IMR-90 (cell line): ENCODE data around the gene XYLB. TPM values are rescaled to one million over a fixed set of nuclear protein-coding genes. Genes with fewer than 3 reads are reported as not detected.

Source experiments
- ATAC-seq: fragments of 200-7000 bp; cut with Tn5 transposase; 2 replicates; pipeline ENCODE4 v1.9.1; 2020; ENCODE audit warnings: low read depth, mild to moderate bottlenecking, moderate library complexity
- BruUV-seq: library from RNA; stranded (reverse); fragments of 400-500 nt; replicated peaks from 2 replicates; lab custom pipeline; 2021; lab: Mats Ljungman, UMichigan
- CTCF ChIA-PET: fragments of 300-600 bp; formaldehyde crosslinking; extraction: SDS; loops from one replicate; lab custom pipeline; 2021; ENCODE audit warnings: antibody characterized with exemption; lab: Yijun Ruan, JAX
- POLR2A ChIA-PET: fragments of 300-600 bp; sonication (Branson Sonifier 250); formaldehyde crosslinking; loops from one replicate; lab custom pipeline; 2022; ENCODE audit warnings: antibody characterized with exemption; ENCODE audit not compliant: unreplicated experiment; lab: Charles Lee
- DNase-seq: peaks from one replicate; pipeline ENCODE4 v3.0.0; 2013
- H2AFZ ChIP-seq: replicated peaks from 2 replicates; pipeline ENCODE3; 2013; ENCODE audit warnings: low read length, mild to moderate bottlenecking; ENCODE audit not compliant: poor library complexity
- H2AK5ac ChIP-seq: 2 replicates; pipeline ENCODE4 v1.6.1; 2013; ENCODE audit warnings: low read depth, low read length, inconsistent platforms
- H2AK9ac ChIP-seq: replicated peaks from 2 replicates; pipeline ENCODE3; 2013; ENCODE audit warnings: mild to moderate bottlenecking, low read depth, low read length, moderate library complexity; ENCODE audit not compliant: poor library complexity
- H2BK120ac ChIP-seq: 2 replicates; pipeline ENCODE4 v1.6.1; 2013; ENCODE audit warnings: low read depth, low read length, inconsistent platforms
- H2BK15ac ChIP-seq: 3 replicates; pipeline ENCODE4 v1.6.1; 2013; ENCODE audit warnings: low read depth, low read length, inconsistent platforms
- H2BK20ac ChIP-seq: 2 replicates; pipeline ENCODE4 v1.6.1; 2013; ENCODE audit warnings: low read depth, mild to moderate bottlenecking, inconsistent platforms, low read length, moderate library complexity
- H2BK5ac ChIP-seq: 2 replicates; pipeline ENCODE4 v1.6.1; 2013; ENCODE audit warnings: mild to moderate bottlenecking, low read depth, low read length, inconsistent platforms; ENCODE audit not compliant: poor library complexity, severe bottlenecking
- H3K14ac ChIP-seq: replicated peaks from 2 replicates; pipeline ENCODE4 v1.6.1; 2013; ENCODE audit warnings: low read depth, low read length, inconsistent platforms
- H3K18ac ChIP-seq: 2 replicates; pipeline ENCODE4 v1.6.1; 2013; ENCODE audit warnings: low read depth, low read length, control low read depth
- H3K23ac ChIP-seq: 2 replicates; pipeline ENCODE4 v1.6.1; 2013; ENCODE audit warnings: low read depth, low read length, inconsistent platforms
- H3K27ac ChIP-seq: 2 replicates; pipeline ENCODE4 v1.5.1; 2013; ENCODE audit warnings: mild to moderate bottlenecking, control low read depth, low read length; ENCODE audit not compliant: insufficient read depth
- H3K27me3 ChIP-seq: 2 replicates; pipeline ENCODE4 v1.6.1; 2013; ENCODE audit warnings: low read length; ENCODE audit not compliant: control insufficient read depth, insufficient read depth
- H3K36me3 ChIP-seq: 2 replicates; pipeline ENCODE4 v1.6.1; 2013; ENCODE audit warnings: low read length, mixed read lengths; ENCODE audit not compliant: control insufficient read depth, insufficient read depth
- H3K4ac ChIP-seq: 2 replicates; pipeline ENCODE4 v1.6.1; 2013; ENCODE audit warnings: low read depth, low read length, inconsistent platforms
- H3K4me1 ChIP-seq: 2 replicates; pipeline ENCODE4 v1.6.1; 2013; ENCODE audit warnings: low read length, mixed read lengths; ENCODE audit not compliant: control insufficient read depth, insufficient read depth
- H3K4me2 ChIP-seq: 2 replicates; pipeline ENCODE4 v1.6.1; 2013; ENCODE audit warnings: low read depth, mild to moderate bottlenecking, control low read depth, low read length, moderate library complexity
- H3K4me3 ChIP-seq: 2 replicates; pipeline ENCODE4 v1.5.1; 2013; ENCODE audit warnings: low read depth, mild to moderate bottlenecking, control low read depth, low read length, moderate library complexity; ENCODE audit not compliant: insufficient read depth
- H3K56ac ChIP-seq: 2 replicates; pipeline ENCODE4 v1.6.1; 2013; ENCODE audit warnings: low read length, inconsistent platforms; ENCODE audit not compliant: insufficient read depth; ENCODE audit errors: extremely low read depth
- H3K79me1 ChIP-seq, 2 experiments: 2 replicates each; pipeline ENCODE4 v1.6.1; 2013; ENCODE audit warnings: low read length in 2 of 2, inconsistent platforms in 1 of 2, low read depth in 1 of 2
- H3K9ac ChIP-seq: 2 replicates; pipeline ENCODE4 v1.6.1; 2013; ENCODE audit warnings: low read depth, low read length, control low read depth
- H3K9me1 ChIP-seq: 2 replicates; pipeline ENCODE4 v1.6.1; 2013; ENCODE audit warnings: low read length, inconsistent platforms; ENCODE audit not compliant: insufficient read depth
- H3K9me3 ChIP-seq: 2 replicates; pipeline ENCODE4 v1.6.1; 2013; ENCODE audit warnings: low read length; ENCODE audit not compliant: control insufficient read depth, insufficient read depth
- H4K20me1 ChIP-seq: 2 replicates; pipeline ENCODE4 v1.6.1; 2013; ENCODE audit warnings: low read length, inconsistent platforms; ENCODE audit not compliant: insufficient read depth
- H4K5ac ChIP-seq: 2 replicates; pipeline ENCODE4 v1.6.1; 2013; ENCODE audit warnings: mild to moderate bottlenecking, low read depth, low read length, control low read depth
- H4K8ac ChIP-seq, 2 experiments: 2 replicates each; pipeline ENCODE4 v1.6.1; 2013; ENCODE audit warnings: low read depth in 2 of 2, low read length in 2 of 2, control low read depth in 1 of 2, inconsistent platforms in 1 of 2
- H4K91ac ChIP-seq: 2 replicates; pipeline ENCODE4 v1.6.1; 2013; ENCODE audit warnings: low read depth, low read length, inconsistent platforms; ENCODE audit not compliant: insufficient read depth
- CEBPB ChIP-seq: IDR thresholded peaks from 2 replicates; pipeline ENCODE4 v1.6.1; 2012; ENCODE audit warnings: low read depth, low read length, improper control_type of control experiment
- CTCF ChIP-seq: conservative IDR thresholded peaks from 2 replicates; pipeline ENCODE4 v1.5.1; 2012; ENCODE audit warnings: mild to moderate bottlenecking, low read depth, low read length, improper control_type of control experiment
- ELK1 ChIP-seq: fragments of 150-350 bp; IDR thresholded peaks from 2 replicates; pipeline ENCODE4 v1.6.1; 2016; ENCODE audit warnings: low read depth, mild to moderate bottlenecking, low read length, moderate library complexity, borderline replicate concordance
- FOS ChIP-seq: fragments of 150-350 bp; IDR thresholded peaks from 2 replicates; pipeline ENCODE4 v1.6.1; 2016; ENCODE audit warnings: low read depth, low read length
- MAFK ChIP-seq: IDR thresholded peaks from 2 replicates; pipeline ENCODE4 v1.6.1; 2012; ENCODE audit warnings: low read depth, low read length, improper control_type of control experiment
- MAZ ChIP-seq: IDR thresholded peaks from 2 replicates; pipeline ENCODE4 v1.6.1; 2012; ENCODE audit warnings: low read depth, mild to moderate bottlenecking, low read length, improper control_type of control experiment, moderate library complexity, borderline replicate concordance
- MXI1 ChIP-seq: IDR thresholded peaks from 2 replicates; pipeline ENCODE4 v1.6.1; 2012; ENCODE audit warnings: low read depth, mild to moderate bottlenecking, low read length, moderate library complexity, borderline replicate concordance
- NFE2L2 ChIP-seq: fragments of 150-350 bp; IDR thresholded peaks from 2 replicates; pipeline ENCODE4 v1.6.1; 2016; ENCODE audit warnings: low read depth, mild to moderate bottlenecking, low read length
- POLR2A ChIP-seq: IDR thresholded peaks from 2 replicates; pipeline ENCODE4 v1.6.1; 2012; ENCODE audit warnings: mild to moderate bottlenecking, low read depth, low read length
- RAD21 ChIP-seq: IDR thresholded peaks from 2 replicates; pipeline ENCODE4 v1.6.1; 2012; ENCODE audit warnings: low read length, improper control_type of control experiment
- RFX5 ChIP-seq: IDR thresholded peaks from 2 replicates; pipeline ENCODE4 v1.8.0; 2012; ENCODE audit warnings: low read depth, mild to moderate bottlenecking, low read length, moderate library complexity
- SMC3 ChIP-seq: fragments of 150-350 bp; IDR thresholded peaks from 2 replicates; pipeline ENCODE4 v1.6.1; 2016; ENCODE audit warnings: low read depth, mild to moderate bottlenecking, antibody characterized with exemption, low read length, moderate library complexity
- USF2 ChIP-seq: fragments of 150-350 bp; IDR thresholded peaks from 2 replicates; pipeline ENCODE4 v1.6.1; 2017; ENCODE audit warnings: mild to moderate bottlenecking, antibody characterized with exemption, low read length, low read depth
- WGBS, 2 experiments: methylation state at CpG; one replicate each; pipeline versions ENCODE4 v1.1.5 to v1.1.7; 2013; ENCODE audit warnings: missing lambda C conversion rate in 2 of 2; ENCODE audit not compliant: insufficient read length in 1 of 2; ENCODE audit errors: extremely low coverage in 2 of 2; 5-methylcytosine and 5-hydroxymethylcytosine counted together
- dilution Hi-C: fragments of 300-500 bp; cut with HindIII; formaldehyde crosslinking; loops from one replicate; pipeline ENCODE4 v1.14.3; 2018; ENCODE audit warnings: low sequenced_read_pairs; ENCODE audit not compliant: unreplicated experiment
- in situ Hi-C: fragments of 300-500 bp; cut with MboI; formaldehyde crosslinking; loops from 3 replicates; pipeline ENCODE4 v1.14.3; 2019; ENCODE audit warnings: low sequenced_read_pairs, inconsistent platforms, mixed read lengths
- intact Hi-C: fragments of 100-400 bp; cut with micrococcal nuclease; formaldehyde crosslinking; loops from 2 replicates; pipeline ENCODE4 v1.10.0; 2022
- polyA plus RNA-seq, 3 experiments: library from polyadenylated mRNA; depleted of rRNA; stranded (reverse); fragments of >200 nt; gene quantifications; 2 replicates each; pipeline ENCODE4 v1.2.3, GENCODE V29; 2012; ENCODE audit warnings: low replicate concordance in 1 of 3
- total RNA-seq: library from RNA; depleted of rRNA; stranded (reverse); fragments of >200 nt; gene quantifications from 2 replicates; pipeline ENCODE4 v1.2.3, GENCODE V29; 2012

The XYLB gene
- total and polyA plus RNA-seq, 2 of the 4 experiments (the other 2 are of a cell fraction) = 3.0 to 3.4 TPM

GRCh38 chr3:38386992-38387750, 40.6 kb downstream of the XYLB start (continued):
- no peak for TF ChIP-seq CEBPB

- no peak for DNase-seq
- H3K27me3 ChIP-seq = no peaks in the 10 kb centered on the region
- H3K4ac ChIP-seq = no peak overlapping the region
- no TSS peak for BruUV-seq
- WGBS, 2 experiments = no CpG with 5 or more reads among the region's 5 CpGs
- no peak overlapping the region for H3K14ac ChIP-seq
- H4K91ac ChIP-seq = no peak overlapping the region
- no peak overlapping the region for H3K4me2 ChIP-seq
- dilution Hi-C loops (no loop called here), in situ Hi-C loops (no loop called here), intact Hi-C loops (no loop called here)
- no peaks in the 10 kb centered on the region for H3K9me3 ChIP-seq
- POLR2A ChIA-PET = no interaction called here
- no peak overlapping the region for H2BK120ac ChIP-seq
- ATAC-seq = no peak
- H2BK5ac ChIP-seq = no peak overlapping the region
- no peak overlapping the region for H3K27ac ChIP-seq
- H2AFZ ChIP-seq = no peak overlapping the region
- no peak overlapping the region for H4K8ac ChIP-seq
- no peak overlapping the region for H2BK20ac ChIP-seq
- H3K4me1 ChIP-seq = no peaks in the 10 kb centered on the region; the same call in 1 of the 2 replicates
- no peak overlapping the region for H3K4me3 ChIP-seq
- no peak overlapping the region for H2AK5ac ChIP-seq
- no peaks in the 10 kb centered on the region for H3K79me1 ChIP-seq
- H2AK9ac ChIP-seq = no peak overlapping the region
- no peak overlapping the region for H3K56ac ChIP-seq
- no peaks in the 10 kb centered on the region; the same call in 1 of the 2 replicates for H3K9me1 ChIP-seq
- H3K9ac ChIP-seq = no peak overlapping the region
- H3K18ac ChIP-seq = no peak overlapping the region
- H3K23ac ChIP-seq = no peak overlapping the region
- H4K5ac ChIP-seq = no peak overlapping the region
- CTCF ChIA-PET = interaction anchor here (1.1 to 1.2 kb wide), 2 partner anchors 41 to 92 kb away, joined by 3 to 4 read pairs; partner anchors contain the start of gene XYLB
- H4K20me1 ChIP-seq = no peaks in the 10 kb centered on the region
- H3K36me3 ChIP-seq = no peaks in the 10 kb centered on the region
- H2BK15ac ChIP-seq = no peak overlapping the region
- TF ChIP-seq MAZ (no peak), USF2 (no peak), NFE2L2 (no peak), RAD21 (no peak), CEBPB (no peak), MXI1 (no peak), MAFK (no peak), RFX5 (no peak), CTCF (no peak), POLR2A (no peak), ELK1 (no peak), FOS (no peak), SMC3 (no peak)
Measured at GRCh38 chr3:38387862-38388261, 41.3 kb downstream of the XYLB start.
